WTC11 (cell line): ENCODE results near the gene AMOTL1. TPM values are rescaled to one million over a fixed set of nuclear protein-coding genes. Genes with fewer than 3 reads are reported as not detected.

Experiments
- AFF4 ChIP-seq: sonication (generic); formaldehyde crosslinking; IDR thresholded peaks from 2 replicates; pipeline ENCODE4 v1.8.1; 2023; ENCODE audit warnings: mild to moderate bottlenecking, missing genetic modification reagents, borderline replicate concordance
- ARID4B ChIP-seq: sonication (generic); formaldehyde crosslinking; IDR thresholded peaks from 2 replicates; pipeline ENCODE4 v1.8.0; 2023; ENCODE audit warnings: missing genetic modification reagents, mild to moderate bottlenecking, borderline replicate concordance
- CREM ChIP-seq: sonication (generic); formaldehyde crosslinking; IDR thresholded peaks from 2 replicates; pipeline ENCODE4 v1.8.1; 2022; ENCODE audit warnings: mild to moderate bottlenecking, missing genetic modification reagents, moderate library complexity
- MLX ChIP-seq: sonication (generic); formaldehyde crosslinking; IDR thresholded peaks from 2 replicates; pipeline ENCODE4 v1.8.1; 2023; ENCODE audit warnings: mild to moderate bottlenecking, missing genetic modification reagents, moderate library complexity
- MYBL2 ChIP-seq: sonication (generic); formaldehyde crosslinking; IDR thresholded peaks from 2 replicates; pipeline ENCODE4 v1.8.1; 2023; ENCODE audit warnings: mild to moderate bottlenecking, moderate library complexity, missing genetic modification reagents
- RORB ChIP-seq: fragments of 250-450 bp; sonication (Bioruptor Pico); IDR thresholded peaks from 2 replicates; pipeline ENCODE4 v1.9.0; 2021; ENCODE audit warnings: mild to moderate bottlenecking
- SMAD3 ChIP-seq: sonication (generic); formaldehyde crosslinking; IDR thresholded peaks from 2 replicates; pipeline ENCODE4 v1.8.0; 2022; ENCODE audit warnings: missing genetic modification reagents, mild to moderate bottlenecking, borderline replicate concordance
- TCF7 ChIP-seq: sonication (generic); formaldehyde crosslinking; IDR thresholded peaks from 2 replicates; pipeline ENCODE4 v1.8.0; 2022; ENCODE audit warnings: mild to moderate bottlenecking, low read depth, missing genetic modification reagents, moderate library complexity
- TP53 ChIP-seq: sonication (generic); formaldehyde crosslinking; IDR thresholded peaks from 2 replicates; pipeline ENCODE4 v1.8.1; 2023; ENCODE audit warnings: mild to moderate bottlenecking, missing genetic modification reagents
- ZNF671 ChIP-seq: fragments of 250-450 bp; sonication (Bioruptor Pico); IDR thresholded peaks from 2 replicates; pipeline ENCODE4 v1.8.0; 2021; ENCODE audit warnings: mild to moderate bottlenecking
- total RNA-seq: library from RNA; stranded (reverse); gene quantifications from 3 replicates; pipeline ENCODE4 v1.2.3, GENCODE V29; 2021
- TF ChIP-seq, protein P1 (sequence below): sonication (generic); formaldehyde crosslinking; IDR thresholded peaks from 2 replicates; pipeline ENCODE4 v1.8.0; 2022; ENCODE audit warnings: mild to moderate bottlenecking, missing genetic modification reagents
- TF ChIP-seq, protein P2 (sequence below): sonication (generic); formaldehyde crosslinking; conservative IDR thresholded peaks from 2 replicates; pipeline ENCODE4 v1.8.1; 2023; ENCODE audit warnings: mild to moderate bottlenecking, low read depth, missing genetic modification reagents, moderate library complexity

AMOTL1 gene
- total RNA-seq, 1 experiment from 2014 or later = 39.8 TPM

DNA sequence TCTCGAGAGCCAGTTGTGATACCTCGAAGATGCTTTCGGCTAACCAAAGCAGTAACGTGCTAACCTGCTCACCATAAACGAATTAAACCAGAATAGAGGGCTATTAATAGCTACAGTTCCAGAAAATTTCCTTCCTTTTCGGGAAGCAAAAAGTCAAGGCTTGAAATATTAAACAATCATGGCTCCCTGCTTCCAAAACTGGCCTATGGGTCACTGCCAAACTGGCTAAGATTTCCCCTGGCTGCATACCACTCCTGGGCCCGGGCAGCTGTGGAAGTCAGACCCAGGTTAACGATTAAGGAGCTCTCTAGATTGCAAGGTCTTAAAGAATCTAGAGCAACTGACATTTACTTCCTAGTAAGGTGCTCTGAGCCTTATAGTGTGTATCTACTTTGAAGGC lies 1.7 kb downstream of the AMOTL1 start (continued):
- no peak for TF ChIP-seq AFF4 (CRISPR knock-in tag)
- no peak for TF ChIP-seq MLX (CRISPR knock-in tag)
- TF ChIP-seq, protein P1, sequence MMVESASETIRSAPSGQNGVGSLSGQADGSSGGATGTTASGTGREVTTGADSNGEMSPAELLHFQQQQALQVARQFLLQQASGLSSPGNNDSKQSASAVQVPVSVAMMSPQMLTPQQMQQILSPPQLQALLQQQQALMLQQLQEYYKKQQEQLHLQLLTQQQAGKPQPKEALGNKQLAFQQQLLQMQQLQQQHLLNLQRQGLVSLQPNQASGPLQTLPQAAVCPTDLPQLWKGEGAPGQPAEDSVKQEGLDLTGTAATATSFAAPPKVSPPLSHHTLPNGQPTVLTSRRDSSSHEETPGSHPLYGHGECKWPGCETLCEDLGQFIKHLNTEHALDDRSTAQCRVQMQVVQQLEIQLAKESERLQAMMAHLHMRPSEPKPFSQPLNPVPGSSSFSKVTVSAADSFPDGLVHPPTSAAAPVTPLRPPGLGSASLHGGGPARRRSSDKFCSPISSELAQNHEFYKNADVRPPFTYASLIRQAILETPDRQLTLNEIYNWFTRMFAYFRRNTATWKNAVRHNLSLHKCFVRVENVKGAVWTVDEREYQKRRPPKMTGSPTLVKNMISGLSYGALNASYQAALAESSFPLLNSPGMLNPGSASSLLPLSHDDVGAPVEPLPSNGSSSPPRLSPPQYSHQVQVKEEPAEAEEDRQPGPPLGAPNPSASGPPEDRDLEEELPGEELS (CRISPR knock-in tag) = no peak
- no peak for TF ChIP-seq ARID4B (CRISPR knock-in tag)
- TF ChIP-seq ZNF671 (CRISPR knock-in tag) = no peak
- TF ChIP-seq CREM (CRISPR knock-in tag) = no peak
- TF ChIP-seq TCF7 (CRISPR knock-in tag) = no peak
- TF ChIP-seq TP53 = no peak
- TF ChIP-seq, protein P2, sequence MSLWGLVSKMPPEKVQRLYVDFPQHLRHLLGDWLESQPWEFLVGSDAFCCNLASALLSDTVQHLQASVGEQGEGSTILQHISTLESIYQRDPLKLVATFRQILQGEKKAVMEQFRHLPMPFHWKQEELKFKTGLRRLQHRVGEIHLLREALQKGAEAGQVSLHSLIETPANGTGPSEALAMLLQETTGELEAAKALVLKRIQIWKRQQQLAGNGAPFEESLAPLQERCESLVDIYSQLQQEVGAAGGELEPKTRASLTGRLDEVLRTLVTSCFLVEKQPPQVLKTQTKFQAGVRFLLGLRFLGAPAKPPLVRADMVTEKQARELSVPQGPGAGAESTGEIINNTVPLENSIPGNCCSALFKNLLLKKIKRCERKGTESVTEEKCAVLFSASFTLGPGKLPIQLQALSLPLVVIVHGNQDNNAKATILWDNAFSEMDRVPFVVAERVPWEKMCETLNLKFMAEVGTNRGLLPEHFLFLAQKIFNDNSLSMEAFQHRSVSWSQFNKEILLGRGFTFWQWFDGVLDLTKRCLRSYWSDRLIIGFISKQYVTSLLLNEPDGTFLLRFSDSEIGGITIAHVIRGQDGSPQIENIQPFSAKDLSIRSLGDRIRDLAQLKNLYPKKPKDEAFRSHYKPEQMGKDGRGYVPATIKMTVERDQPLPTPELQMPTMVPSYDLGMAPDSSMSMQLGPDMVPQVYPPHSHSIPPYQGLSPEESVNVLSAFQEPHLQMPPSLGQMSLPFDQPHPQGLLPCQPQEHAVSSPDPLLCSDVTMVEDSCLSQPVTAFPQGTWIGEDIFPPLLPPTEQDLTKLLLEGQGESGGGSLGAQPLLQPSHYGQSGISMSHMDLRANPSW (CRISPR knock-in tag) = no peak
- TF ChIP-seq RORB (CRISPR knock-in tag) = no peak
- TF ChIP-seq MYBL2 = no peak
- TF ChIP-seq SMAD3 (CRISPR knock-in tag) = no peak
